Breast epithelium (tissue), 3 donors: ENCODE data around the gene CYTH1.

Source experiments
- CTCF ChIP-seq, 3 donors: fragments of 450-650 bp; IDR thresholded peaks; one replicate each; pipeline ENCODE4 v1.5.1; 2016 to 2017; ENCODE audit warnings: antibody characterized with exemption in 3 of 3, mild to moderate bottlenecking in 3 of 3, moderate library complexity in 3 of 3
- POLR2A ChIP-seq: fragments of 450-650 bp; IDR thresholded peaks from one replicate; pipeline ENCODE4 v1.6.1; 2016; ENCODE audit warnings: antibody characterized with exemption, mild to moderate bottlenecking, moderate library complexity
- POLR2AphosphoS5 ChIP-seq, 3 donors: sonication (generic); formaldehyde crosslinking; IDR thresholded peaks; one replicate each; pipeline ENCODE4 v1.6.1; 2017; ENCODE audit warnings: antibody characterized with exemption in 3 of 3

GRCh38 chr17:78793968-78794367 is 11.9 kb upstream of the CYTH1 start:
- TF ChIP-seq CTCF (IDR thresholded peaks at IDR 0.05): no peak
- TF ChIP-seq POLR2AphosphoS5 (IDR thresholded peaks at IDR 0.05): no peak
- no peak for TF ChIP-seq POLR2A
